ENCODE data around the gene UAP1L1. TPM values are rescaled to one million over a fixed set of nuclear protein-coding genes. Genes with fewer than 3 reads are reported as not detected.
A peak's percentile ranks its signal among the peaks of the same experiment; 100 is the strongest.

The UAP1L1 gene
- total RNA-seq, 4 donors from 2014 or later, result 8.1 to 20.7 (median 12.3) TPM

GRCh38 chr9:137074657-137075274 lies 2.6 kb upstream of the UAP1L1 start:
- WGBS, 2 donors, result 84 to 85% methylated on average over 12 of the region's 12 CpGs
- Histone ChIP-seq H3K27me3 (peaks cover 0 to 4% of the 10 kb centered on the region in 2 donors), H3K36me3 (peaks cover 0 to 15% (median 10%) of the 10 kb centered on the region in 3 donors), H3K27ac (no peak overlapping the region), H3K4me1 (peaks cover 0 to 50% (median 25%) of the 10 kb centered on the region in 4 donors), H3K9me3 (no peaks in the 10 kb centered on the region), H3K4me3 (no peak overlapping the region)
- TF ChIP-seq POLR2A (IDR thresholded peaks at IDR 0.05), result no peak
- TF ChIP-seq EP300 (IDR thresholded peaks at IDR 0.05), result no peak
- no peak for TF ChIP-seq CTCF (IDR thresholded peaks at IDR 0.05)
- DNase-seq (ENCODE audit: low spot score in 2 of 2), result no peak

DNA sequence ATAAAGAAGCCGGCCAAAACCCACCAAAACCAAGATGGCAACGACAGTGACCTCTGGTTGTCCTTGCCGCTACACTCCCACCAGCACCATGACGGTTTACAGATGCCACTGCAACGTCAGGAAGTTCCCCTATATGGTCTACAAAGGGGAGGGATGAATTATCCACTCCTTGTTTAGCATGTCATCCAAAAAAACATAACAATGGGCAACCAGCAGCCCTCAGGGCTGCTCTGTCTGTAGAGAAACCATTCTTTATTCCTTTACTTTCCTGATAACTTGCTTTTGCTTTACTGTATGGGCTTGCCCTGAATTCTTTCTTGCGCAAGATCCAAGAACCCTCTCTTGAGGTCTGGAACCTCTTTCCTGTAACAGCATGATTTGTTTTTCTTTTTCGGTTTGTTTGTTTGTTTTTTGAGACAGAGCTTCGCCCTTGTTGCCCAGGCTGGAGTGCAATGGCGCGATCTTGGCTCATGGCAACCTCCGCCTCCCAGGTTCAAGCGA lies 2.0 kb upstream of the UAP1L1 start:
- H3K9me3 ChIP-seq, result no peaks in the 10 kb centered on the region
- peaks cover 0 to 21% (median 11%) of the 10 kb centered on the region in 3 donors for H3K36me3 ChIP-seq
- no peak overlapping the region for H3K27ac ChIP-seq
- peaks cover 0 to 4% of the 10 kb centered on the region in 2 donors for H3K27me3 ChIP-seq
- no peak overlapping the region for H3K4me3 ChIP-seq
- WGBS, 2 donors, result 81 to 84% methylated on average over 12 of the region's 12 CpGs
- TF ChIP-seq CTCF (IDR thresholded peaks at IDR 0.05), result no peak
- TF ChIP-seq POLR2A (IDR thresholded peaks at IDR 0.05), result no peak
- no peak for TF ChIP-seq EP300 (IDR thresholded peaks at IDR 0.05)
- peaks cover 0 to 46% (median 24%) of the 10 kb centered on the region in 4 donors for H3K4me1 ChIP-seq
- no peak for DNase-seq (ENCODE audit: low spot score in 2 of 2)

- Histone ChIP-seq H3K27me3 (peaks cover 0 to 4% of the 10 kb centered on the region in 2 donors), H3K27ac (peak overlapping the region; percentile 37 to 89 (median 82)), H3K4me1 (peaks cover 0 to 33% (median 13%) of the 10 kb centered on the region in 4 donors), H3K4me3 (peak overlapping the region; percentile 23 to 82 (median 54)), H3K9me3 (no peaks in the 10 kb centered on the region), H3K36me3 (peaks cover 0 to 34% (median 21%) of the 10 kb centered on the region in 3 donors)
- WGBS, 2 donors, result 58 to 82% methylated on average over 6 to 13 of the region's 15 CpGs
- no peak for TF ChIP-seq POLR2A (IDR thresholded peaks at IDR 0.05)
- no peak for TF ChIP-seq CTCF (IDR thresholded peaks at IDR 0.05)
- no peak for TF ChIP-seq EP300 (IDR thresholded peaks at IDR 0.05)
- no peak for DNase-seq (ENCODE audit: low spot score in 2 of 2)
Measured at GRCh38 chr9:137076636-137077009, 694 bp upstream of the UAP1L1 start.

DNA sequence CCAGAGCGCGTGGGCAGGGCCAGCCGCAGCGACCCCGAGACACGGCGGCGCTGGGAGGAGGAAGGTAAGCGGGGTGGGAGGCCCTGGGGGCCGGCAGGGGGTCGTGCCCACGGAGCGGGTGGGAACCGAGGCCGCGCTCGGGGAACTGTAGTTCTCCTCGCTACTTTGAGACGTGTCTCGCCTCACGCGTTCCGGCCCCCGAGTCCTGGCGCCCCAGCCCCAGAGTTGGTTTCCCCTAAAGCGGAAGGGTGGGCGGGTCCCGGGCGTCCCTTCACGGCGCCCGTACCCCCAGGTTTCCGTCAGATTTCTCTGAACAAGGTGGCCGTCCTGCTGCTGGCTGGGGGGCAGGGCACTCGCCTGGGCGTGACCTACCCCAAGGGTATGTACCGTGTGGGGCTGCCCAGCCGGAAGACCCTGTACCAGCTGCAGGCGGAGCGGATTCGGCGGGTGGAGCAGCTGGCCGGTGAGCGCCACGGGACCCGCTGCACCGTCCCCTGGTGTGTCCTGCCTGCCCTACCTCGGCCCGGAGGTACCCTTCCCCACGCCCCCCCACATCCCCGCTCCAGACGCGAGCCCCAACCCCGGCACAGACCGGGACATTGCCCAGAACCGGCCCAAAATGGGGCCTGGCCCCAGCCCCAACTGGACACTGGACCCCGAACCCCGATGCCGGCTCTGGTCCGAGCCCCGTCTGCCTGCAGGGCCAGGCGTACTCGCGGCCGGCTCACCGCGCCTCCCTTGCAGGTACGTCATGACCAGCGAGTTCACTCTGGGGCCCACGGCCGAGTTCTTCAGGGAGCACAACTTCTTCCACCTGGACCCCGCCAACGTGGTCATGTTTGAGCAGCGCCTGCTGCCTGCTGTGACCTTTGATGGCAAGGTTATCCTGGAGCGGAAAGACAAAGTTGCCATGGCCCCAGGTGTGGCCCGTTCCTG lies 709 bp downstream of the UAP1L1 start:
- Histone ChIP-seq H3K27me3 (peaks cover 0 to 4% of the 10 kb centered on the region in 2 donors), H3K36me3 (peaks cover 0 to 48% (median 24%) of the 10 kb centered on the region in 3 donors), H3K27ac (peak overlapping the region; percentile 11 to 89 (median 65)), H3K4me3 (peak overlapping the region; percentile 43 to 82 (median 56)), H3K9me3 (no peaks in the 10 kb centered on the region), H3K4me1 (peaks cover 0 to 25% (median 13%) of the 10 kb centered on the region in 4 donors)
- TF ChIP-seq CTCF (IDR thresholded peaks at IDR 0.05), result no peak
- no peak for TF ChIP-seq POLR2A (IDR thresholded peaks at IDR 0.05)
- TF ChIP-seq EP300 (IDR thresholded peaks at IDR 0.05), result no peak
- 19 to 41% methylated on average over 15 to 43 of the region's 76 CpGs for WGBS, 2 donors
- no peak for DNase-seq (ENCODE audit: low spot score in 2 of 2)

All from tibial nerve (tissue), 4 donors.